Jurkat, Clone E6-1 (cell line): ENCODE measurements around the gene KRTAP10-4.
"Not testable (repeated sequence)": the region's sequence is repeated elsewhere in the genome, so short reads cannot be mapped to it uniquely, and the experiment has no call there.

Experiments
- DNase-seq: peaks from one replicate; pipeline ENCODE4 v3.0.0-alpha.2; 2011; ENCODE audit warnings: low read depth, low spot score
- H3K4me3 ChIP-seq: 2 replicates; pipeline ENCODE4 v1.5.1; 2011; ENCODE audit warnings: mild to moderate bottlenecking, low read length, control low read depth, moderate library complexity

The KRTAP10-4 gene

GRCh38 chr21:44572959-44573583 is 458 bp upstream of the KRTAP10-4 start:
- no peak overlapping the region for H3K4me3 ChIP-seq

GRCh38 chr21:44574457-44575306 is 1.2 kb downstream of the KRTAP10-4 start:
- no peak for DNase-seq
- H3K4me3 ChIP-seq: no peak overlapping the region

More at GRCh38 chr21:44572959-44573583, 458 bp upstream of the KRTAP10-4 start:
- no peak for DNase-seq

DNA sequence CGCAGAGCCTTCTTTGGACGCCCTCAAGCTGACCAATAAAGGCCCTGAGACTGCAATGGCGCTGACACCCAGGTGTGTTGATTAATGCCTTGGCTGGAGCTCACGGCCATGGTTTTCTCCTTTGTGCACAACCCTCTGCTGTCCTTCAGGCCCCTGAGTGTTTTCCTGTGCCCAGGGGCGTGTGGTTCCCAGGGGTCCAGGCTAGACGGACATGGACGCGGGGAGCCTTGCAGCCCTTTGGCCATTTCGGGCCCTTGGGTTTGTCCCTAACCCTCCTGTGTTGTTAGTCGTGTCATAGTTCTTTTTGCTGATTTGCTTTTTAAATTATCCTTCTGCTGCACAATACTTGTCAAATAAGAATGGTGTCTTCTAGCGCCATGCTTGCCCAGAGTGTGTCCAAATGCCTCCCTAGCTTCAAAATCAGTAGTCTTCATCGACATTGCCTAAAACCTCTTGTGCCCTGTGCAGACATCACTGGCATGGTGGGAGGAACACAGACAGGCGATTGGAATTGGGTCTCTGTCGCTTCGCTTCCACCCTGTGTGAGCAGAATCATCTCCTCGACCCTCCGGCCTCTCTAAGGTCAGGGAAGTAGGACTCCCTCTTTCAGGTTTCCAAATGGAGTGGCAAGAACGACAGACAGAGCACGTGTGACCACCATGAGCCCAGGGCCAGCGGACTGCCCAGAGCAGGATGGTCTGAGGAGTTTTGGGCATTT is 1.9 kb downstream of the KRTAP10-4 start:
- no peak for DNase-seq
- H3K4me3 ChIP-seq: no peak overlapping the region

- H3K4me3 ChIP-seq: no peak overlapping the region
- DNase-seq: no peak
These were observed 2.5 kb downstream of the KRTAP10-4 start for GRCh38 chr21:44576025-44576420.

GRCh38 chr21:44578371-44579055 is 5.0 kb downstream of the KRTAP10-4 start:
- no peak overlapping the region for H3K4me3 ChIP-seq
- DNase-seq: no peak

GRCh38 chr21:44579056-44579832 is 5.7 kb downstream of the KRTAP10-4 start:
- no peak overlapping the region for H3K4me3 ChIP-seq
- no peak for DNase-seq

DNA sequence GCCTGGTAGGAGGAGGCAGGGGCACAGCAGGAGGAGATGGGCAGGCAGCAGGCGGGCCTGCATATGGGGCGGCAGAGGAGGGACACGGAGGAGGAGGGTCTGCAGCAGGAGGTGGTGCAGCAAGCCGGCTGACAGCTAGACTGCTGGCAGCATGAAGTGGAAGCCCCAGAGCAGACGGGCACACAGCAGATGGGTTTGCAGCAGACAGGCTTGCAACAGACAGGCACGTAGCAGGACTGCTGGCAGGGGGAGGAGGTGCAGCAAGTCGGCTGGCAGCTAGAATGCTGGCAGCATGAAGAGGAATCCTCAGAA is 6.3 kb downstream of the KRTAP10-4 start:
- no peak for DNase-seq
- H3K4me3 ChIP-seq: no peak overlapping the region

DNA sequence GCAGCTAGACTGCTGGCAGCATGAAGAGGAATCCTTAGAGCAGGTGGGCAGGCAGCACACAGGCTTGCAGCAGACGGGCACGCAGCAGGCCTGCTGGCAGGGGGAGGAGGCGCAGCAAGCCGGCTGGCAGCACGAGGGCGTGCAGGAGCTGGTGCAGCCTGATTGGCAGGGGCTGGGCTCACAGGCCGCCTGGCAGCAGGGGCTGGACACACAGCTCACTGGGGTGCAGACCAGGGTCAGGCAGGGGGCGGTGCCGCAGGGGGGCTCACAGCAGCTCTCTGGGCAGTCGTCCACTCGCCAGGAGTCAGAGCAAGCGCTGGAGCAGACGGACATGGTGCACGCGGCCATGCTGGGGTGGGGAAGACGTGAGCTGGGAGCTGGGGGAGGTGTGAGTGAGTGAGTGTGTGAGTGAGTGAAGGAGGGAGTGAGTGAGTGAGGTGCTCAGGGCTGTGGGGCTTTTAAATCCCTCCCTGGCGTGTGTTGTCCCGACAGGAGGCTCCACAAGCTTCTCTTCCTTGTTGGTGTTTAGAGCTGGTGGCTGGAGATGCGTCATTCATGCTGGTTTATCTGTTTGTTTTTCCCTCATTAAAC is 6.8 kb downstream of the KRTAP10-4 start, which contains the start of gene KRTAP10-5:
Gene KRTAP10-5, minus strand, starts transcription at position 374 of the 591 bp plus-strand sequence. Its CDS starts 26 bp downstream, at position 348.
- H3K4me3 ChIP-seq, DNase-seq: not testable (repeated sequence)

- H3K4me3 ChIP-seq: no peak overlapping the region
- no peak for DNase-seq
These were observed 7.6 kb downstream of the KRTAP10-4 start for GRCh38 chr21:44581158-44581557.

DNA sequence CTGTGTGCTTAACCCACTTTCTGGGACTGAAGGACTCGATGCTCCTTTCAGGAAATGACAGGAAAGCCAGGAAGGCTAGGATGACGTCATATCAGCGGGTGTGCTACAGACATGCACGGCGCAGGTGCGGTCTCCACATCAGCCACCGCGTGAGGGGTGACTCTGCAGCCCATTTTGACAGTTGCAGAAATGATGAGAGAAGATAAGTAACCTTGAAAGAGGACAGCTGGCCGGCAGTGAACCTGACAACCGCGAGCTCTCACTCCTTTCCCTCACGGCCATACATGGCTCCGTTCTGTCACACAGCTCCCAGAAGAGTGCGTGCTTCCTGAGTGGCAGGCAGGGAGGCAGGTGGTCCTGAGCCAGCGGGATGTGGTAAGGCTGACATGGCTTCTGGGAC is 8.5 kb downstream of the KRTAP10-4 start:
- no peak overlapping the region for H3K4me3 ChIP-seq
- DNase-seq: no peak

DNA sequence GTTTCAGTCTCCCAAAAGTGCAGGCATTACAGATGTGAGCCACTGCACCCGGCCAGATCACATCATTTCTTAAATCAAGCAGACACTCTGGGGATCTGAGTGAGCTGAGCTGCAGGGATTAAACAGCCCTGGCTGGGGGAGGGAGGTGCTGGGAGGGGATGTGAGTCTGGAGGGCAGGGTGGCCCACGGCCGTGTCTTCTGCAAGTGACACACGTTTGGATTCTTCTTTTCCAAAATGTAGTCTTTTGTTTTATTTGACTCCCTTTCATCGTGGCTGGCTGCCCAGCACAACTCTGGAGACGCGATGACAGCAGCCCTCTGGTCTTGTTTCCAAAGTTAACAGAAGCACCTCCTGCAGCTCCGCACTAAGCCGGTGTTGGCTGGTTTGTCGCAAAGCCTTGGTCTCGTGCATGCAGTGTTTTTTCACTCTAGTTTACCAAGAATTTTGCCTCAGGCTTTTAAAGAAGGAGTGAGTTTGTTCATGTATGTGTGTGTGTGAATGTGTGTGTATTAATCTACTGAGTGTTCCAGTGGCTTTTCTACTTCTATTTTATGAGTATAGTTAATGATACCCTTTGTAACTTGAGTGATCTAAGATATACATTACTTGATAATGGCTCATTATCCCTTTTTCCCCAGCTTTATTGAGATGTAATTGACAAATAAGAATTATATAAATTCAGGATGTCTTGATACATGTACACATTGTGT is 9.7 kb downstream of the KRTAP10-4 start:
- no peak for DNase-seq
- no peak overlapping the region for H3K4me3 ChIP-seq

DNA sequence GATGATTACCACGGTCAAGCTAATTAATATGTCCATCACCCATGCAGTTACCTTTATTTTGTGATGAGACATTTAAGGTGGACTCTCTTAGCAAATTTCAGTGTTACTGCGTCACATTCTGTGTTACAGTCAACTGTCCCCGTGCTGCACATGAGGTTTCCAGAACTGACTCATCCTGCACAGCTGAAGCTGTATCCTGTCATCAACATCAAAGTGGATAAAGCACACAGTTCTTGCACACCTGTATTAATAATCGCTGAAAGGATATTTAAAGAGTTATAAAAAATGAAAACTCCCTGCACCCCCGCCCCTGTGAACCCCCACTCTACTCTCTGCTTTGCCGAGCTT is 10.2 kb downstream of the KRTAP10-4 start:
- H3K4me3 ChIP-seq: no peak overlapping the region
- peak; percentile 9 for DNase-seq

- H3K4me3 ChIP-seq: no peak overlapping the region
These were observed 12.4 kb downstream of the KRTAP10-4 start for GRCh38 chr21:44585892-44586291.

GRCh38 chr21:44589094-44589493 is 15.6 kb downstream of the KRTAP10-4 start:
- no peak overlapping the region for H3K4me3 ChIP-seq
- no peak for DNase-seq

More at GRCh38 chr21:44585892-44586291, 12.4 kb downstream of the KRTAP10-4 start:
- DNase-seq: no peak

DNA sequence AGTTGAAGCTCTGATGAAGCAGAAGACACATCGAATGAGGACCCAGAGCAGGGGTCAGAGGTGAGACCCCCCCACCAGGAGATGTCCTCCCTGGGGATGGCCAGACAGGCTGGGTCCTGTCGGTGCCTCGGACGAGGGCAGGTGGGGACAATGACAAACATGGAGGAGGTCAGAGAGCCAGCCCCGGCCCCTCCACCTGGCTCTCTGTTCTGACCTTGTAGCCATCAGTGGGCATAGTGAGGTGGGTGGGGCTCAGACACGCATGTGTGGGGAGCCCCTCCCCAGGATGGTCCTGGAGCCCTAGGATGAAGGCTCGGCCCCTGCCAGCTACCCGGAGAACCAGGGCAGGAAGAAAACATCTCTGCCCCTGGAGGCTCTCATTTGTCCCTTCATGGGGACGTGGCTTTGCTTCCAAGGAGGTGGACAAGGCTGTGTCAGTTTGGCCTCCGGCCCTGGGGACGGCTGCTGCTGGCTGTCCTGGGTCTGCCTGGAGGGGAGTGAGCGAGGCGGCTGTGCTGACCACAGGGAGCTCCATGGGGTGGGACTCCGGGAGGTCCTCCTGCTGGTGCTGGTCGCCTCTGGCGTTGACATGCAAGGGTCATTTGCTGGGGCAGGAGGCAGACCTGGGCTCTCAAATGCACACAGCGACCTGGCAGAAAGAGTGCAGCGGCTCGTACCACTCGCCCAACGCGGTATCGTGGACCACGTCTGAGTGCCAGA is 16.2 kb downstream of the KRTAP10-4 start:
- no peak for DNase-seq
- H3K4me3 ChIP-seq: no peak overlapping the region

DNA sequence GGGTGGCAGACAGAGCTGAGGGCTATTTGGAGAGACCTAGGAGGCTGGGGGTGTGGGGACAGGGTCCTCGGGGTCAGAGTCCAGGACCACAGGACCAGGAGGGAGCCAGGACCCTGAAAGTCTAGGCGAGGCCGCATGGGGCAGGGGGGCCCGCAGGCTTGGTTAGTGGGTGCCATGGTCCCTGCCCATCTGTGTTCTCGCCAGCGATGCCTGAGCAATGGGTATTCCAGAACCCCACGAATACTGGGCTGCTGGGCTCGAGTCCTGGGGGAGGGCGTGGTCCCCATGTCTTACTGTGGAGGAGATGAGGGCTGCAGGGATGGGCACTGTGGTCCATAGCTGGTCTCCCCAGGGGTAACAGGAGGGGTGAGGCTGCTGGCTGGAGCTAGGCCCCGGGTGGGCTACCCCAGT is 16.8 kb downstream of the KRTAP10-4 start:
- no peak overlapping the region for H3K4me3 ChIP-seq
- DNase-seq: no peak
